Measurements from ENCODE around the gene SCAPER.
"Not testable (repeated sequence)": the region's sequence is repeated elsewhere in the genome, so short reads cannot be mapped to it uniquely, and the experiment has no call there.

Gene SCAPER

GRCh38 chr15:76533995-76534394, 371.1 kb downstream of the SCAPER start:
- Histone ChIP-seq H3K4me1 (ENCODE audit: control insufficient read depth in 1 of 2, insufficient read depth in 2 of 2, low read length in 2 of 2) (peaks cover 0 to 5% of the 10 kb centered on the region in 2 donors), H3K27ac (ENCODE audit: low read depth, low read length) (no peak overlapping the region), H3K4me3 (ENCODE audit: low read depth in 1 of 2, low read length in 2 of 2) (no peak overlapping the region), H3K36me3 (ENCODE audit: control insufficient read depth in 1 of 2, insufficient read depth in 2 of 2, low read length in 2 of 2) (no peaks in the 10 kb centered on the region), H3K27me3 (ENCODE audit: control insufficient read depth in 1 of 2, insufficient read depth in 2 of 2, low read length in 2 of 2) (no peaks in the 10 kb centered on the region), H3K9ac (ENCODE audit: low read depth in 1 of 2, low read length in 2 of 2) (no peak overlapping the region), H3K9me3 (ENCODE audit: control insufficient read depth in 1 of 2, low read length in 2 of 2) (no peaks in the 10 kb centered on the region)

GRCh38 chr15:76533060-76533820, 371.9 kb downstream of the SCAPER start:
- H3K27ac ChIP-seq (ENCODE audit: low read depth, low read length) = no peak overlapping the region
- H3K4me3 ChIP-seq (ENCODE audit: low read depth in 1 of 2, low read length in 2 of 2) = no peak overlapping the region

GRCh38 chr15:76529911-76530310, 375.2 kb downstream of the SCAPER start:
- Histone ChIP-seq H3K27ac (ENCODE audit: low read depth, low read length) (no peak overlapping the region), H3K36me3 (ENCODE audit: control insufficient read depth in 1 of 2, insufficient read depth in 2 of 2, low read length in 2 of 2) (no peaks in the 10 kb centered on the region), H3K9ac (ENCODE audit: low read depth in 1 of 2, low read length in 2 of 2) (no peak overlapping the region), H3K4me3 (ENCODE audit: low read depth in 1 of 2, low read length in 2 of 2) (no peak overlapping the region), H3K4me1 (ENCODE audit: control insufficient read depth in 1 of 2, insufficient read depth in 2 of 2, low read length in 2 of 2) (peaks cover 0 to 5% of the 10 kb centered on the region in 2 donors), H3K27me3 (ENCODE audit: control insufficient read depth in 1 of 2, insufficient read depth in 2 of 2, low read length in 2 of 2) (no peaks in the 10 kb centered on the region), H3K9me3 (ENCODE audit: control insufficient read depth in 1 of 2, low read length in 2 of 2) (no peaks in the 10 kb centered on the region)

More at GRCh38 chr15:76533060-76533820, 371.9 kb downstream of the SCAPER start:
- H3K9me3 ChIP-seq (ENCODE audit: control insufficient read depth in 1 of 2, low read length in 2 of 2) = no peaks in the 10 kb centered on the region
- H3K4me1 ChIP-seq (ENCODE audit: control insufficient read depth in 1 of 2, insufficient read depth in 2 of 2, low read length in 2 of 2) = peaks cover 0 to 5% of the 10 kb centered on the region in 2 donors
- no peak overlapping the region for H3K9ac ChIP-seq (ENCODE audit: low read depth in 1 of 2, low read length in 2 of 2)
- no peaks in the 10 kb centered on the region for H3K27me3 ChIP-seq (ENCODE audit: control insufficient read depth in 1 of 2, insufficient read depth in 2 of 2, low read length in 2 of 2)
- H3K36me3 ChIP-seq (ENCODE audit: control insufficient read depth in 1 of 2, insufficient read depth in 2 of 2, low read length in 2 of 2) = no peaks in the 10 kb centered on the region

- Histone ChIP-seq H3K27ac (ENCODE audit: low read depth, low read length) (no peak overlapping the region), H3K9me3 (ENCODE audit: control insufficient read depth in 1 of 2, low read length in 2 of 2) (no peaks in the 10 kb centered on the region), H3K27me3 (ENCODE audit: control insufficient read depth in 1 of 2, insufficient read depth in 2 of 2, low read length in 2 of 2) (no peaks in the 10 kb centered on the region), H3K9ac (ENCODE audit: low read depth in 1 of 2, low read length in 2 of 2) (no peak overlapping the region), H3K4me1 (ENCODE audit: control insufficient read depth in 1 of 2, insufficient read depth in 2 of 2, low read length in 2 of 2) (no peaks in the 10 kb centered on the region), H3K4me3 (ENCODE audit: low read depth in 1 of 2, low read length in 2 of 2) (no peak overlapping the region), H3K36me3 (ENCODE audit: control insufficient read depth in 1 of 2, insufficient read depth in 2 of 2, low read length in 2 of 2) (no peaks in the 10 kb centered on the region)
Observed at GRCh38 chr15:76526111-76526510, 379.0 kb downstream of the SCAPER start.

- no peak overlapping the region for H3K27ac ChIP-seq (ENCODE audit: low read depth, low read length)
- H3K27me3 ChIP-seq (ENCODE audit: control insufficient read depth in 1 of 2, insufficient read depth in 2 of 2, low read length in 2 of 2) = no peaks in the 10 kb centered on the region
- no peaks in the 10 kb centered on the region for H3K36me3 ChIP-seq (ENCODE audit: control insufficient read depth in 1 of 2, insufficient read depth in 2 of 2, low read length in 2 of 2)
- H3K9me3 ChIP-seq (ENCODE audit: control insufficient read depth in 1 of 2, low read length in 2 of 2) = no peaks in the 10 kb centered on the region
- H3K9ac ChIP-seq (ENCODE audit: low read depth in 1 of 2, low read length in 2 of 2) = no peak overlapping the region
- H3K4me3 ChIP-seq (ENCODE audit: low read depth in 1 of 2, low read length in 2 of 2) = no peak overlapping the region
- peaks cover 16 to 22% of the 10 kb centered on the region in 2 donors for H3K4me1 ChIP-seq (ENCODE audit: control insufficient read depth in 1 of 2, insufficient read depth in 2 of 2, low read length in 2 of 2)
Observed at GRCh38 chr15:76517910-76518309, 387.2 kb downstream of the SCAPER start.

- Histone ChIP-seq H3K27ac (ENCODE audit: low read depth, low read length) (no peak overlapping the region), H3K27me3 (ENCODE audit: control insufficient read depth in 1 of 2, insufficient read depth in 2 of 2, low read length in 2 of 2) (no peaks in the 10 kb centered on the region), H3K36me3 (ENCODE audit: control insufficient read depth in 1 of 2, insufficient read depth in 2 of 2, low read length in 2 of 2) (no peaks in the 10 kb centered on the region), H3K9ac (ENCODE audit: low read depth in 1 of 2, low read length in 2 of 2) (no peak overlapping the region), H3K9me3 (ENCODE audit: control insufficient read depth in 1 of 2, low read length in 2 of 2) (no peaks in the 10 kb centered on the region), H3K4me1 (ENCODE audit: control insufficient read depth in 1 of 2, insufficient read depth in 2 of 2, low read length in 2 of 2) (peaks cover 16 to 22% of the 10 kb centered on the region in 2 donors), H3K4me3 (ENCODE audit: low read depth in 1 of 2, low read length in 2 of 2) (peak overlapping the region in 1 of 2 donors; percentile 0)
Observed at GRCh38 chr15:76514282-76514681, 390.9 kb downstream of the SCAPER start.

- Histone ChIP-seq H3K9ac (ENCODE audit: low read depth in 1 of 2, low read length in 2 of 2) (no peak overlapping the region), H3K27me3 (ENCODE audit: control insufficient read depth in 1 of 2, insufficient read depth in 2 of 2, low read length in 2 of 2) (no peaks in the 10 kb centered on the region), H3K9me3 (ENCODE audit: control insufficient read depth in 1 of 2, low read length in 2 of 2) (no peaks in the 10 kb centered on the region), H3K4me3 (ENCODE audit: low read depth in 1 of 2, low read length in 2 of 2) (no peak overlapping the region), H3K27ac (ENCODE audit: low read depth, low read length) (no peak overlapping the region), H3K4me1 (ENCODE audit: control insufficient read depth in 1 of 2, insufficient read depth in 2 of 2, low read length in 2 of 2) (peaks cover 16 to 22% of the 10 kb centered on the region in 2 donors), H3K36me3 (ENCODE audit: control insufficient read depth in 1 of 2, insufficient read depth in 2 of 2, low read length in 2 of 2) (no peaks in the 10 kb centered on the region)
Observed at GRCh38 chr15:76512971-76513370, 392.2 kb downstream of the SCAPER start.

GRCh38 chr15:76510663-76511062, 394.5 kb downstream of the SCAPER start:
- not testable (repeated sequence) for H3K9ac ChIP-seq (ENCODE audit: low read depth in 1 of 2, low read length in 2 of 2); H3K36me3 ChIP-seq (ENCODE audit: control insufficient read depth in 1 of 2, insufficient read depth in 2 of 2, low read length in 2 of 2); H3K27me3 ChIP-seq (ENCODE audit: control insufficient read depth in 1 of 2, insufficient read depth in 2 of 2, low read length in 2 of 2); H3K27ac ChIP-seq (ENCODE audit: low read depth, low read length); H3K9me3 ChIP-seq (ENCODE audit: control insufficient read depth in 1 of 2, low read length in 2 of 2); H3K4me3 ChIP-seq (ENCODE audit: low read depth in 1 of 2, low read length in 2 of 2)
- H3K4me1 ChIP-seq (ENCODE audit: control insufficient read depth in 1 of 2, insufficient read depth in 2 of 2, low read length in 2 of 2) = peaks cover 16 to 27% of the 10 kb centered on the region in 2 donors

GRCh38 chr15:76503804-76504203, 401.3 kb downstream of the SCAPER start:
- H3K4me3 ChIP-seq (ENCODE audit: low read depth in 1 of 2, low read length in 2 of 2) = no peak overlapping the region
- no peak overlapping the region for H3K27ac ChIP-seq (ENCODE audit: low read depth, low read length)
- H3K36me3 ChIP-seq (ENCODE audit: control insufficient read depth in 1 of 2, insufficient read depth in 2 of 2, low read length in 2 of 2) = no peaks in the 10 kb centered on the region
- no peak overlapping the region for H3K9ac ChIP-seq (ENCODE audit: low read depth in 1 of 2, low read length in 2 of 2)
- H3K9me3 ChIP-seq (ENCODE audit: control insufficient read depth in 1 of 2, low read length in 2 of 2) = no peaks in the 10 kb centered on the region
- H3K27me3 ChIP-seq (ENCODE audit: control insufficient read depth in 1 of 2, insufficient read depth in 2 of 2, low read length in 2 of 2) = no peaks in the 10 kb centered on the region
- H3K4me1 ChIP-seq (ENCODE audit: control insufficient read depth in 1 of 2, insufficient read depth in 2 of 2, low read length in 2 of 2) = peaks cover 6 to 30% of the 10 kb centered on the region in 2 donors

GRCh38 chr15:76503121-76503520, 402.0 kb downstream of the SCAPER start:
- Histone ChIP-seq H3K36me3 (ENCODE audit: control insufficient read depth in 1 of 2, insufficient read depth in 2 of 2, low read length in 2 of 2) (no peaks in the 10 kb centered on the region), H3K9me3 (ENCODE audit: control insufficient read depth in 1 of 2, low read length in 2 of 2) (no peaks in the 10 kb centered on the region)

More at GRCh38 chr15:76503121-76503520, 402.0 kb downstream of the SCAPER start:
- no peak overlapping the region for H3K27ac ChIP-seq (ENCODE audit: low read depth, low read length)
- no peak overlapping the region for H3K4me3 ChIP-seq (ENCODE audit: low read depth in 1 of 2, low read length in 2 of 2)
- peaks cover 6 to 30% of the 10 kb centered on the region in 2 donors for H3K4me1 ChIP-seq (ENCODE audit: control insufficient read depth in 1 of 2, insufficient read depth in 2 of 2, low read length in 2 of 2)
- H3K27me3 ChIP-seq (ENCODE audit: control insufficient read depth in 1 of 2, insufficient read depth in 2 of 2, low read length in 2 of 2) = no peaks in the 10 kb centered on the region
- no peak overlapping the region for H3K9ac ChIP-seq (ENCODE audit: low read depth in 1 of 2, low read length in 2 of 2)
